Panc1 (cell line): Measurements from ENCODE around the gene GTF2F1. TPM values are rescaled to one million over a fixed set of nuclear protein-coding genes. Genes with fewer than 3 reads are reported as not detected.

Experiments
- ATAC-seq: fragments of 200-7000 bp; cut with Tn5 transposase; 2 replicates; pipeline ENCODE4 v1.9.1; 2020; ENCODE audit warnings: mild to moderate bottlenecking, moderate library complexity
- Bru-seq: library from RNA; stranded (reverse); fragments of 400-500 nt; gene quantifications from one replicate; lab custom pipeline; 2021; lab: Mats Ljungman, UMichigan
- BruChase-seq, 2 experiments: library from RNA; stranded (reverse); fragments of 400-500 nt; gene quantifications; one replicate each; lab custom pipeline; 2021; lab: Mats Ljungman, UMichigan
- BruUV-seq: library from RNA; stranded (reverse); fragments of 400-500 nt; replicated peaks from 2 replicates; lab custom pipeline; 2021; lab: Mats Ljungman, UMichigan
- CTCF ChIA-PET: fragments of 300-600 bp; sonication (Branson Sonifier 250); formaldehyde crosslinking; loops from one replicate; lab custom pipeline; 2022; ENCODE audit warnings: antibody characterized with exemption; lab: Charles Lee
- POLR2A ChIA-PET: fragments of 300-600 bp; sonication (Branson Sonifier 250); formaldehyde crosslinking; loops from one replicate; lab custom pipeline; 2022; ENCODE audit warnings: antibody characterized with exemption; lab: Charles Lee
- DNase-seq: peaks from one replicate; pipeline ENCODE4 v3.0.0-alpha.2; 2010; ENCODE audit warnings: low read depth, low spot score
- H3K27ac ChIP-seq: 2 replicates; pipeline ENCODE4 v1.5.1; 2011; ENCODE audit warnings: mild to moderate bottlenecking, low read length, inconsistent platforms
- H3K27me3 ChIP-seq: fragments of 200-500 bp; sonication (Bioruptor generic); 2 replicates; pipeline ENCODE4 v1.6.0; 2014; ENCODE audit warnings: low read length, inconsistent platforms; ENCODE audit not compliant: control insufficient read depth, insufficient read depth
- H3K36me3 ChIP-seq: fragments of 200-500 bp; sonication (Bioruptor generic); 2 replicates; pipeline ENCODE4 v1.5.1; 2014; ENCODE audit warnings: inconsistent platforms, mild to moderate bottlenecking, low read length, moderate library complexity; ENCODE audit not compliant: control insufficient read depth, insufficient read depth
- H3K4me1 ChIP-seq: 2 replicates; pipeline ENCODE4 v1.5.1; 2011; ENCODE audit warnings: inconsistent platforms, mild to moderate bottlenecking, low read length, moderate library complexity; ENCODE audit not compliant: control insufficient read depth, insufficient read depth
- H3K4me3 ChIP-seq, 2 experiments: 2 replicates each; pipeline ENCODE4 v1.5.1; 2011 to 2012; ENCODE audit warnings: low read depth in 2 of 2, low read length in 2 of 2, mild to moderate bottlenecking in 2 of 2, inconsistent platforms in 1 of 2, moderate library complexity in 1 of 2
- H3K9me3 ChIP-seq: fragments of 200-500 bp; sonication (Bioruptor generic); 2 replicates; pipeline ENCODE4 v1.5.1; 2014; ENCODE audit warnings: low read depth, mild to moderate bottlenecking, inconsistent platforms, low read length, moderate library complexity; ENCODE audit not compliant: control insufficient read depth, insufficient read depth
- POLR2AphosphoS5 ChIP-seq: IDR thresholded peaks from 2 replicates; pipeline ENCODE4 v1.6.1; 2012; ENCODE audit warnings: mild to moderate bottlenecking, low read depth, low read length, moderate library complexity
- SIN3A ChIP-seq: IDR thresholded peaks from 2 replicates; pipeline ENCODE4 v1.6.1; 2012; ENCODE audit warnings: low read depth, mild to moderate bottlenecking, low read length, moderate library complexity, borderline replicate concordance; ENCODE audit not compliant: insufficient read depth
- TCF7L2 ChIP-seq: IDR thresholded peaks from 2 replicates; pipeline ENCODE4 v1.6.1; 2011; ENCODE audit warnings: mild to moderate bottlenecking, low read depth, low read length, inconsistent platforms
- in situ Hi-C: cut with HindIII; loops from 2 replicates; pipeline ENCODE4 v1.10.0; 2016; ENCODE audit warnings: low sequenced_read_pairs, low pct_unique_long_range_greater_than_20kb
- intact Hi-C: fragments of 100-400 bp; cut with micrococcal nuclease; formaldehyde crosslinking; loops from one replicate; pipeline ENCODE4 v1.10.0; 2022; ENCODE audit not compliant: unreplicated experiment
- long read RNA-seq: library from polyadenylated mRNA; unstranded; transcript quantifications from one replicate; pipeline ENCODE4 v2.0.0, GENCODE V29; 2021; ENCODE audit not compliant: unreplicated experiment
- polyA plus RNA-seq: library from polyadenylated mRNA; unstranded; fragments of >200 nt; gene quantifications from one replicate; pipeline ENCODE4 v1.2.1, GENCODE V29; 2012; ENCODE audit warnings: missing spikeins; ENCODE audit not compliant: insufficient read length
- total RNA-seq: library from RNA; stranded (reverse); gene quantifications from one replicate; pipeline ENCODE4 v1.2.1, GENCODE V29; 2021; ENCODE audit not compliant: unreplicated experiment
- TF ChIP-seq, protein P1 (sequence below): fragments of 450-650 bp; IDR thresholded peaks from 2 replicates; pipeline ENCODE4 v1.5.1; 2017; ENCODE audit warnings: mild to moderate bottlenecking
- TF ChIP-seq, protein P2 (sequence below), 2 experiments: IDR thresholded peaks; 2 replicates each; pipeline ENCODE4 v1.6.1; 2011 to 2012; ENCODE audit warnings: low read depth in 2 of 2, control low read depth in 1 of 2, low read length in 1 of 2, mild to moderate bottlenecking in 1 of 2, moderate library complexity in 1 of 2; ENCODE audit not compliant: insufficient read depth in 1 of 2

GTF2F1 gene, protein sequence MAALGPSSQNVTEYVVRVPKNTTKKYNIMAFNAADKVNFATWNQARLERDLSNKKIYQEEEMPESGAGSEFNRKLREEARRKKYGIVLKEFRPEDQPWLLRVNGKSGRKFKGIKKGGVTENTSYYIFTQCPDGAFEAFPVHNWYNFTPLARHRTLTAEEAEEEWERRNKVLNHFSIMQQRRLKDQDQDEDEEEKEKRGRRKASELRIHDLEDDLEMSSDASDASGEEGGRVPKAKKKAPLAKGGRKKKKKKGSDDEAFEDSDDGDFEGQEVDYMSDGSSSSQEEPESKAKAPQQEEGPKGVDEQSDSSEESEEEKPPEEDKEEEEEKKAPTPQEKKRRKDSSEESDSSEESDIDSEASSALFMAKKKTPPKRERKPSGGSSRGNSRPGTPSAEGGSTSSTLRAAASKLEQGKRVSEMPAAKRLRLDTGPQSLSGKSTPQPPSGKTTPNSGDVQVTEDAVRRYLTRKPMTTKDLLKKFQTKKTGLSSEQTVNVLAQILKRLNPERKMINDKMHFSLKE
- total RNA-seq: 61.1 TPM
- polyA plus RNA-seq: 138 TPM
- percentile 81 among the genes with signal in this experiment for Bru-seq, nascent RNA
- BruChase-seq, experiment 1, labeled RNA remaining after a 2-hour chase: percentile 85 among the genes with signal in this experiment
- BruChase-seq, experiment 2, labeled RNA remaining after a 6-hour chase: percentile 93 among the genes with signal in this experiment
- long read RNA-seq, transcript GTF2F1-201 (13 exons, 2,731 nt): major isoform, 94 of 150 reads
- long read RNA-seq, partial matches to known transcripts: 49 of 150 reads
- long read RNA-seq, other reads (novel, unspliced or antisense): 7 of 150 reads

- H3K4me1 ChIP-seq: peaks cover 7% of the 10 kb centered on the region; the same call in 1 of the 2 replicates
- peak; percentile 75 for DNase-seq
- CTCF ChIA-PET: interaction anchor here (0.6 kb wide), 1 partner anchor 415 kb away, joined by 3 read pairs; the partner anchor contains the start of gene RANBP3
- no TSS peak for BruUV-seq
- ATAC-seq: peak; percentile 94
- peak within 1 kb of the TSS; percentile 93 for H3K27ac ChIP-seq
- POLR2A ChIA-PET: no interaction called here
- intact Hi-C loops (no loop called here), in situ Hi-C loops (no loop called here)
- no peaks in the 10 kb centered on the region for H3K9me3 ChIP-seq
- peaks cover 6% of the 10 kb centered on the region for H3K36me3 ChIP-seq
- H3K4me3 ChIP-seq: peak within 1 kb of the TSS; percentile 80 to 94
- no peaks in the 10 kb centered on the region for H3K27me3 ChIP-seq
- TF ChIP-seq, protein P1, sequence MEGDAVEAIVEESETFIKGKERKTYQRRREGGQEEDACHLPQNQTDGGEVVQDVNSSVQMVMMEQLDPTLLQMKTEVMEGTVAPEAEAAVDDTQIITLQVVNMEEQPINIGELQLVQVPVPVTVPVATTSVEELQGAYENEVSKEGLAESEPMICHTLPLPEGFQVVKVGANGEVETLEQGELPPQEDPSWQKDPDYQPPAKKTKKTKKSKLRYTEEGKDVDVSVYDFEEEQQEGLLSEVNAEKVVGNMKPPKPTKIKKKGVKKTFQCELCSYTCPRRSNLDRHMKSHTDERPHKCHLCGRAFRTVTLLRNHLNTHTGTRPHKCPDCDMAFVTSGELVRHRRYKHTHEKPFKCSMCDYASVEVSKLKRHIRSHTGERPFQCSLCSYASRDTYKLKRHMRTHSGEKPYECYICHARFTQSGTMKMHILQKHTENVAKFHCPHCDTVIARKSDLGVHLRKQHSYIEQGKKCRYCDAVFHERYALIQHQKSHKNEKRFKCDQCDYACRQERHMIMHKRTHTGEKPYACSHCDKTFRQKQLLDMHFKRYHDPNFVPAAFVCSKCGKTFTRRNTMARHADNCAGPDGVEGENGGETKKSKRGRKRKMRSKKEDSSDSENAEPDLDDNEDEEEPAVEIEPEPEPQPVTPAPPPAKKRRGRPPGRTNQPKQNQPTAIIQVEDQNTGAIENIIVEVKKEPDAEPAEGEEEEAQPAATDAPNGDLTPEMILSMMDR: no peak
- TF ChIP-seq POLR2AphosphoS5 (peak; percentile 53; the same call in 1 of the 2 replicates), SIN3A (peak; percentile 84; the same call in 1 of the 2 replicates), TCF7L2 (no peak)
- TF ChIP-seq, protein P2, sequence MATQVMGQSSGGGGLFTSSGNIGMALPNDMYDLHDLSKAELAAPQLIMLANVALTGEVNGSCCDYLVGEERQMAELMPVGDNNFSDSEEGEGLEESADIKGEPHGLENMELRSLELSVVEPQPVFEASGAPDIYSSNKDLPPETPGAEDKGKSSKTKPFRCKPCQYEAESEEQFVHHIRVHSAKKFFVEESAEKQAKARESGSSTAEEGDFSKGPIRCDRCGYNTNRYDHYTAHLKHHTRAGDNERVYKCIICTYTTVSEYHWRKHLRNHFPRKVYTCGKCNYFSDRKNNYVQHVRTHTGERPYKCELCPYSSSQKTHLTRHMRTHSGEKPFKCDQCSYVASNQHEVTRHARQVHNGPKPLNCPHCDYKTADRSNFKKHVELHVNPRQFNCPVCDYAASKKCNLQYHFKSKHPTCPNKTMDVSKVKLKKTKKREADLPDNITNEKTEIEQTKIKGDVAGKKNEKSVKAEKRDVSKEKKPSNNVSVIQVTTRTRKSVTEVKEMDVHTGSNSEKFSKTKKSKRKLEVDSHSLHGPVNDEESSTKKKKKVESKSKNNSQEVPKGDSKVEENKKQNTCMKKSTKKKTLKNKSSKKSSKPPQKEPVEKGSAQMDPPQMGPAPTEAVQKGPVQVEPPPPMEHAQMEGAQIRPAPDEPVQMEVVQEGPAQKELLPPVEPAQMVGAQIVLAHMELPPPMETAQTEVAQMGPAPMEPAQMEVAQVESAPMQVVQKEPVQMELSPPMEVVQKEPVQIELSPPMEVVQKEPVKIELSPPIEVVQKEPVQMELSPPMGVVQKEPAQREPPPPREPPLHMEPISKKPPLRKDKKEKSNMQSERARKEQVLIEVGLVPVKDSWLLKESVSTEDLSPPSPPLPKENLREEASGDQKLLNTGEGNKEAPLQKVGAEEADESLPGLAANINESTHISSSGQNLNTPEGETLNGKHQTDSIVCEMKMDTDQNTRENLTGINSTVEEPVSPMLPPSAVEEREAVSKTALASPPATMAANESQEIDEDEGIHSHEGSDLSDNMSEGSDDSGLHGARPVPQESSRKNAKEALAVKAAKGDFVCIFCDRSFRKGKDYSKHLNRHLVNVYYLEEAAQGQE (IDR thresholded peaks at IDR 0.05; ENCODE audit: insufficient read depth in 1 of 2, low read depth in 2 of 2, low read length in 1 of 2): no peak
These were observed at the start of gene GTF2F1 for GRCh38 chr19:6393074-6393982. Gene GTF2F1, minus strand, starts transcription at chr19:6393164. Its CDS starts 169 bp downstream, at chr19:6392995.

- no peak overlapping the region for H3K4me3 ChIP-seq
- TF ChIP-seq, protein P1: no peak
- no peak for TF ChIP-seq POLR2AphosphoS5
- TF ChIP-seq, protein P2 (IDR thresholded peaks at IDR 0.05; ENCODE audit: insufficient read depth in 1 of 2, low read depth in 2 of 2, low read length in 1 of 2): no peak
- no peaks in the 10 kb centered on the region for H3K36me3 ChIP-seq
- no peak for ATAC-seq
- H3K27ac ChIP-seq: no peak overlapping the region
- in situ Hi-C loops (no loop called here), intact Hi-C loops (no loop called here)
- ChIA-PET POLR2A (no interaction called here), CTCF (no interaction called here)
- no peaks in the 10 kb centered on the region for H3K9me3 ChIP-seq
- no TSS peak for BruUV-seq
- H3K4me1 ChIP-seq: no peaks in the 10 kb centered on the region
- H3K27me3 ChIP-seq: no peaks in the 10 kb centered on the region
- no peak for DNase-seq
These were observed 49.2 kb upstream of the GTF2F1 start for GRCh38 chr19:6442087-6442688.
